Cerebellar cortex (tissue), 1 donor: ENCODE data around the gene GOLM1.

Experiments
- DNase-seq: peaks from one replicate; pipeline ENCODE4 v3.0.0-alpha.2; 2015; ENCODE audit warnings: low spot score

GOLM1 gene

GRCh38 chr9:86045654-86046053 lies 53.7 kb downstream of the GOLM1 start:
- no peak for DNase-seq

GRCh38 chr9:86043999-86044398 lies 55.4 kb downstream of the GOLM1 start:
- DNase-seq: no peak

DNA sequence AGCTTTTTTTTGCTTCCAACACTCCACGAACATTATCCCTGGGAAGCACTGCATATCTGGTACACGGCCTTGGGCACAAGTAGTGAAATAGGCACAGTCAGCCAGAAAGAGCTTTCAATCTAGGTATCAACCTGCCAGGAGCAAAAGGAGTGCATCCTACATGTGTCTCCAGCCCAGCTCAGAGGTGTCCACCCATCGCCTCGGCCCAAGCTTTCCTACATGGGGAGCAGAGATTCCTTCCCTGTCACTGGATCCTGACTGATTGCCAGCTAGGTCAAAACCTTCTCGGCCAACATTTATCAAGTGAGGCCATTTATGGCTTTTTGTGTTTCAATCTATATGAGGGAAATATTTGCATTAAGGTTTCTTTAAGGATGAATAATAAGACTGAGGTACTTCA lies 55.8 kb downstream of the GOLM1 start:
- no peak for DNase-seq

GRCh38 chr9:86042199-86042978 lies 57.0 kb downstream of the GOLM1 start:
- no peak for DNase-seq

DNA sequence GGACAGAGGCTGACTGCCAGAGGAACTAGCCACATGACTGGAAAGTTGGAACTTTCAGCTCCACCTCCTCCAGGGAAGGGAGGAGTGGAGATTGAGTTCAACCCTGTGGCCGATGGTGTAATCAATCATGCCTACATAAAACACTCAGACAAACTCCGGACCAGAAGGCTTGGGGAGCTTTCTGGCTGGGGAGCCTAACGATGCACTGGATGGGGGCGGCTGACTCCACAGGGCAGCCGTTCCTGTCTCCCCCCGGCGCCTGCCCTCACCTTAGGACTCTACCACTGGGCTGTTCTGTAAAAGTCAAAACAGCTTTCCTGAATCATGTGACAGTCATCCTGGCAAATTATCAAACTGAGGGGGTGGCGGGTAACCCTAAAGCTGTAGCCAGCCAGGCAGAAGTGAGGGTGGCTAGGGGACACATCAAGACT lies 58.0 kb downstream of the GOLM1 start:
- DNase-seq: no peak

- no peak for DNase-seq
Measured at GRCh38 chr9:86040861-86041155, 58.5 kb downstream of the GOLM1 start.

DNA sequence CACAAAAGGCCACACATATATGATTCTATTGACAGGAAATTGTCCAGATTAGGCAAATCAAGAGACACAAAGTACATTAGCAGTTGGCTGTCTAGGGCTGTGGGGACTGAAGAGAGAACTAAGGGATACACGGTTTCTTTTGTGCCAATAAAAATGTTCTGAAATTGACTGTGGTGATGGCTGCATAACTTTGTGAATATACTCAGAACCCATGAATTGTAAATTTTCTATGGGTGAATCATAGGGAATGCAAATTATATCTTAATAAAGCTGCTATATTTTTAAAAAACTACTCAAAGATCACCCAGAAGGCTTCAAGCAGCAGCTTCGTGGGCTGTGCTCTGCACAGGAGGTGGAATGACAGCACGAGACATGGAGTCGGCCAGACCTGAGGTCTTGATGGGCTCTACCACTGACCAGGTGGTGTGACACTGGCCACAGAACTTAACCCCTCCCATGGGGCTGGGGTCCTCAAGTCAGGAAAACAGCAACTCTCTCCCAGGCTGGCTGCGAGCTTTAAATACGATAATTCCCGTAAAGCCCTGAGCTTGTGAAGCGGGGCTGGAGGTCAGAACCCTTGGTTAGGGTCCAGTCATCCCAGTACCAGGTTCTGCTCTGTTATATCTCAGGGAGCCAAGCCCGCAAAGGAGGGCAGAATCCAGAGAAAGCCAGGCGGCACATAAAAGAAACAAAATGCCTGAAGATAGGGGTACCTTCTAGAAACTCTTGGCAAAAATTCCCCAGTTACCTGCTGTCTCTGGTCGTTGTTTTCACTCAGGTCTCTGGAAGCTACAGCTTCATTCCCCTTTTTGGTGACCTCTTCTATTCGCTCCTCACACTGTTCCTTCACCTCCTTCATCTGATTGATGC lies 59.1 kb downstream of the GOLM1 start:
- DNase-seq: no peak

- DNase-seq: no peak
Measured at GRCh38 chr9:86036555-86036954, 62.8 kb downstream of the GOLM1 start.

GRCh38 chr9:86035827-86036440 lies 63.4 kb downstream of the GOLM1 start:
- DNase-seq: no peak

DNA sequence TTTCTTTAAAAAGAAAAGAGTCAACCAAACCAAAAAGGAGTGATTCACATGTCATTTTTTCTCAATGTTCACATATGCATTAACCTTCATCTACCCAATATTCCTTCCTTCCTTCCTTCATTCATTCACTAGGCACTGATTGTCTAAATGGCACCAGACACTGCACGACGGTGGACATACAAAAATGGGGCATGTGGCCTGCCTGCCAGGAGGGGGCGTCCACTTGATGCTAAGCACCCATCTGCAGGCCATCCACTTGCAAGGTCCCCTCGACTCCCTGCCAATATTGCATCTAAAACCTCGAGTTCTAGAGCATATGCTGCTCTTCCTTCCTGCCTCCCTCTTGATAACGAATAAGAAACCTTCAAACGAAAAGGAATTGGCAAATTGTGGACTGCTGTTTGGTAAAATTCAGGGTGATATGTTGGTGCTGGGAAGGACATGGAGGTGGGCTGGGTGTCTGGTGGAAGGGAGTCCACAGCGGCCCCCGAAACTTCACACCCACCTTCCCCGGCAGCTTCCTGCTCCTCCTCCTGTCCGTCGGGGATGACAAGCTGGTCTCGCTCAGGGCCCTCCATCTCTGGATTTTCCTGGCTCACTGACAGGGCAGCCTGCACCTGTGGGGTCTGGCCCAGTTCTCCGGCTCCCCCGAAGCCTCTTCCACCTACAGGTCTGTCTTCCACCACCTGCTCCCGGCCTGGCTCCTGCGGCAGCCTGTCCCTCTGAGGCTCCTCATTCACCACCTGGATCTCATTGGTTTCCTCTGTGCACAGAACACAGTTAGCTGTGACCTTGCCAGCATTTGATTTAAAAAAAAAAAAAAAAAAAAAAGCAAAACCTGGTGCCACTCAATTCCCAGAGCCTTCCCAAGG lies 64.3 kb downstream of the GOLM1 start:
- peak; percentile 71 for DNase-seq

DNA sequence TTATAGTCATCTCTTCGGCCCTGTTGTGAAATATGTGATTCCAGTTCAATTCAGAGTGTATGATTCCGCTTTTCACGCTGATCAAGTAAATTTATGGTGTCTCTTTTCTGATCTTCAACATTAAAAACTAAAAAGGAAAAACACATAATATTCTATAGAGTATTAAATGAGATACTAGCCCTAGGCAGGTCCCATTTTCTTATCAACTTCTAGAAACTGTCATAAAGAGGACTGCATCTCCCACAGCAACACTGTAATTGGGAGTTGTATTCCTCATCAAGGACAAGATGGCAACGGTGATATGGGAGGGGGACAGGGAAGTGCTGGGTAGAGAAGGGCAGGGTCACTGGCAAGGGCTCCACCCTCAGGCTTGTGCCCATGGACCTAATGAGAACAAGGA lies 71.6 kb downstream of the GOLM1 start:
- DNase-seq: no peak

- DNase-seq: no peak
Measured at GRCh38 chr9:86022687-86023266, 76.6 kb downstream of the GOLM1 start.

DNA sequence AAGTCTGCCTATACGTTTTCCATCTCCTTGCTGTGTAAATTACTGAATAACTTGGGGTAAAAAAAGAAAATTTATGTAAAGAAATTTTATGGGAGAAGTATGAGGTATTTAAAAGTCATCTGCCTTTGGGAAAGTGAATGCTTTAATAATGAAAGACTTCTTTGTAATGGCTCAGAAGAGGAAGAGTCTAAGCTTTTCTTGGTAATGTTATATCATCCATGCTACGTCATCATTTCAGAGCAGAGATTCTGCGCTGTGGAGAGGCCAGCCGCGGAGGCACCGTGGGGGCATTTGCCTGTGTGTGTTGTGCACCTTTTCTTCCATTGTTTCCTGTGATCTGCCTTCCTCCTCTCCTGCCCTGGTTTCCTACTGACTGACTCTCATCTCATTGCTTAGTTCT lies 78.2 kb downstream of the GOLM1 start:
- DNase-seq: no peak

DNA sequence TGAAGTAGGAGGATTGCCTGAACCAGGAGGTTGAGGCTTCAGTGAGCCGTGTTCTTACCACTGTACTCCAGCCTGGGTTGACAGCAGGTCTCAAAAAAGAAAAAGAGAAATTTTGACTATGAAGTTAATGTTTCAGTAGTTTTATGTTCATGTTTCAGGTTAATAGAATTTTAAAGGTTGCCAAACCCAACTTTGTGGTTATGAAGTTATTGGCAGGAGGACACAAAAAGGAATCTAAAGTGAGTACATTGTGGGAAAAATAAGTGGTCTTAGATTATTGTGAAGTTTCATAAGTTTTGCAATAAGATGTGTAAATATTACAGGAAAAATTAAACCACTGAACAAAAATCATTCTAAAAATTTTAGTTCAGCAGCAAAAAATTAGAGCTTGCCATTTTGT lies 78.6 kb downstream of the GOLM1 start:
- no peak for DNase-seq

- DNase-seq: no peak
Measured at GRCh38 chr9:86009133-86009532, 90.2 kb downstream of the GOLM1 start.

DNA sequence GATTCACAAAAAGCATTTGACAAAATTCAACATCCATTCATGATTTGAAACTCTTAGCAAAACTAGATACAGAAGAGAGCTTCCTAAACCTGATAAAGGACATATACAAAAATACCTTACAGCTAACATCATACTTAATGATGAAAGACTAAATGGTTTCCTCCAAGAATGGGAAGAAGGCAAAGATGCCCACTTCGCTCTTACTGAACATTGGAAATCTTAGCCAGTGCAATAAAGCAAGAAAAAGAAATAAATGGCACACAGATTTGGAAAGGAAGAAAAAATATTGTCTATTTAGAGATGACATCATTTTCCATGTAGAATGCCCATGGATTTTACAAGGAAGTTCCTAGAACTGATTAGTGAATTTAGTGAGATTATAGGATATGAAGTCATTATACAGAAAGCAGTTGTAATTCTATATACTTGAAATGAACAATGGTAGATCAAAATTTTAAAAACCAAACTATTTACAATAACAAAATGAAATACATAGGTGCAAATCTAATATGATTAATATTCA lies 94.0 kb downstream of the GOLM1 start:
- no peak for DNase-seq

- no peak for DNase-seq
Measured at GRCh38 chr9:85995599-85995998, 103.8 kb downstream of the GOLM1 start.

- DNase-seq: no peak
Measured at GRCh38 chr9:85995097-85995496, 104.3 kb downstream of the GOLM1 start.

DNA sequence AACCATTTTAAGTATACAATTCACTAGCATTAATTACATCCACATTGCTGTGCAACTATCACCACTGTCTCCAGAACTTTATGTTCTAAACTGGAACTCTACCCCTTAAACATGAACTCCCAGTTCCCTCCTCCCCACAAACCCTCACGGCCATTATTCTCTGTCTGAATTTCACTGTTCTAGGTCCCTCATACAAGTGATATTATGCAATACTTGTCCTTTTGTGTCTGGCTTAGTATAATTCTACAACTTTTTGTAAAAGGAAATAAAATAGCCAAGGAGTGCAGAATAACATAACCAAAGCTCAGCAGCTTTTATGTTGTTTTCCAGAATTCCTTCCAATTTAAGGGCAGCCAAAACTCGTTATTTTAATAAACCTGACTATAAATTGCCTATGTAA lies 105.2 kb downstream of the GOLM1 start:
- DNase-seq: no peak

GRCh38 chr9:85987236-85987635 lies 112.1 kb downstream of the GOLM1 start:
- DNase-seq: no peak

DNA sequence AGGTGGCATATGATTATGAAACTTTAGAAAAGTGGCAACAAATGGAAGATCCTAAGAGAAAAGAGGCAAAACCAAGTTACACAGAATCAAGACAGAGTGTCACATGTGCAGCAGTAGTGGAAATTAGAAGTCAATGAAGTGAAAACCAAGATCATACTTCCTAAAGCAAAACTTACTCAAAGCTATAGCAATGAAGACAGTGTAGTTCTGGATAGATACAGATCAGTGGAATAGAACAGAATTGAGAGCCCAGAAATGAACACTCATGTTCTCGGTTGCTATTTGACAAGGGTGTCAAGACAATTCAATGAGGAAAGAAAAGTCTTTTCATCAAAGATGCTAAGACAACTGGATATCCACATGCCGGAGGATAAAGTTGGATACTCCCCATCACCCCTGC lies 114.9 kb downstream of the GOLM1 start:
- no peak for DNase-seq
